IMR-90 (cell line): ENCODE data around the gene RTCA. TPM values are rescaled to one million over a fixed set of nuclear protein-coding genes. Genes with fewer than 3 reads are reported as not detected.

Source experiments
- ATAC-seq: fragments of 200-7000 bp; cut with Tn5 transposase; 2 replicates; pipeline ENCODE4 v1.9.1; 2020; ENCODE audit warnings: low read depth, mild to moderate bottlenecking, moderate library complexity
- BruUV-seq: library from RNA; stranded (reverse); fragments of 400-500 nt; replicated peaks from 2 replicates; lab custom pipeline; 2021; lab: Mats Ljungman, UMichigan
- CTCF ChIA-PET: fragments of 300-600 bp; formaldehyde crosslinking; extraction: SDS; loops from one replicate; lab custom pipeline; 2021; ENCODE audit warnings: antibody characterized with exemption; lab: Yijun Ruan, JAX
- POLR2A ChIA-PET: fragments of 300-600 bp; sonication (Branson Sonifier 250); formaldehyde crosslinking; loops from one replicate; lab custom pipeline; 2022; ENCODE audit warnings: antibody characterized with exemption; ENCODE audit not compliant: unreplicated experiment; lab: Charles Lee
- DNase-seq: peaks from one replicate; pipeline ENCODE4 v3.0.0; 2013
- H2AFZ ChIP-seq: replicated peaks from 2 replicates; pipeline ENCODE3; 2013; ENCODE audit warnings: low read length, mild to moderate bottlenecking; ENCODE audit not compliant: poor library complexity
- H2AK5ac ChIP-seq: 2 replicates; pipeline ENCODE4 v1.6.1; 2013; ENCODE audit warnings: low read depth, low read length, inconsistent platforms
- H2AK9ac ChIP-seq: replicated peaks from 2 replicates; pipeline ENCODE3; 2013; ENCODE audit warnings: mild to moderate bottlenecking, low read depth, low read length, moderate library complexity; ENCODE audit not compliant: poor library complexity
- H2BK120ac ChIP-seq: 2 replicates; pipeline ENCODE4 v1.6.1; 2013; ENCODE audit warnings: low read depth, low read length, inconsistent platforms
- H2BK15ac ChIP-seq: 3 replicates; pipeline ENCODE4 v1.6.1; 2013; ENCODE audit warnings: low read depth, low read length, inconsistent platforms
- H2BK20ac ChIP-seq: 2 replicates; pipeline ENCODE4 v1.6.1; 2013; ENCODE audit warnings: low read depth, mild to moderate bottlenecking, inconsistent platforms, low read length, moderate library complexity
- H2BK5ac ChIP-seq: 2 replicates; pipeline ENCODE4 v1.6.1; 2013; ENCODE audit warnings: mild to moderate bottlenecking, low read depth, low read length, inconsistent platforms; ENCODE audit not compliant: poor library complexity, severe bottlenecking
- H3K14ac ChIP-seq: replicated peaks from 2 replicates; pipeline ENCODE4 v1.6.1; 2013; ENCODE audit warnings: low read depth, low read length, inconsistent platforms
- H3K18ac ChIP-seq: 2 replicates; pipeline ENCODE4 v1.6.1; 2013; ENCODE audit warnings: low read depth, low read length, control low read depth
- H3K23ac ChIP-seq: 2 replicates; pipeline ENCODE4 v1.6.1; 2013; ENCODE audit warnings: low read depth, low read length, inconsistent platforms
- H3K27ac ChIP-seq: 2 replicates; pipeline ENCODE4 v1.5.1; 2013; ENCODE audit warnings: mild to moderate bottlenecking, control low read depth, low read length; ENCODE audit not compliant: insufficient read depth
- H3K27me3 ChIP-seq: 2 replicates; pipeline ENCODE4 v1.6.1; 2013; ENCODE audit warnings: low read length; ENCODE audit not compliant: control insufficient read depth, insufficient read depth
- H3K36me3 ChIP-seq: 2 replicates; pipeline ENCODE4 v1.6.1; 2013; ENCODE audit warnings: low read length, mixed read lengths; ENCODE audit not compliant: control insufficient read depth, insufficient read depth
- H3K4ac ChIP-seq: 2 replicates; pipeline ENCODE4 v1.6.1; 2013; ENCODE audit warnings: low read depth, low read length, inconsistent platforms
- H3K4me1 ChIP-seq: 2 replicates; pipeline ENCODE4 v1.6.1; 2013; ENCODE audit warnings: low read length, mixed read lengths; ENCODE audit not compliant: control insufficient read depth, insufficient read depth
- H3K4me2 ChIP-seq: 2 replicates; pipeline ENCODE4 v1.6.1; 2013; ENCODE audit warnings: low read depth, mild to moderate bottlenecking, control low read depth, low read length, moderate library complexity
- H3K4me3 ChIP-seq: 2 replicates; pipeline ENCODE4 v1.5.1; 2013; ENCODE audit warnings: low read depth, mild to moderate bottlenecking, control low read depth, low read length, moderate library complexity; ENCODE audit not compliant: insufficient read depth
- H3K56ac ChIP-seq: 2 replicates; pipeline ENCODE4 v1.6.1; 2013; ENCODE audit warnings: low read length, inconsistent platforms; ENCODE audit not compliant: insufficient read depth; ENCODE audit errors: extremely low read depth
- H3K79me1 ChIP-seq, 2 experiments: 2 replicates each; pipeline ENCODE4 v1.6.1; 2013; ENCODE audit warnings: low read length in 2 of 2, inconsistent platforms in 1 of 2, low read depth in 1 of 2
- H3K9ac ChIP-seq: 2 replicates; pipeline ENCODE4 v1.6.1; 2013; ENCODE audit warnings: low read depth, low read length, control low read depth
- H3K9me1 ChIP-seq: 2 replicates; pipeline ENCODE4 v1.6.1; 2013; ENCODE audit warnings: low read length, inconsistent platforms; ENCODE audit not compliant: insufficient read depth
- H3K9me3 ChIP-seq: 2 replicates; pipeline ENCODE4 v1.6.1; 2013; ENCODE audit warnings: low read length; ENCODE audit not compliant: control insufficient read depth, insufficient read depth
- H4K20me1 ChIP-seq: 2 replicates; pipeline ENCODE4 v1.6.1; 2013; ENCODE audit warnings: low read length, inconsistent platforms; ENCODE audit not compliant: insufficient read depth
- H4K5ac ChIP-seq: 2 replicates; pipeline ENCODE4 v1.6.1; 2013; ENCODE audit warnings: mild to moderate bottlenecking, low read depth, low read length, control low read depth
- H4K8ac ChIP-seq, 2 experiments: 2 replicates each; pipeline ENCODE4 v1.6.1; 2013; ENCODE audit warnings: low read depth in 2 of 2, low read length in 2 of 2, control low read depth in 1 of 2, inconsistent platforms in 1 of 2
- H4K91ac ChIP-seq: 2 replicates; pipeline ENCODE4 v1.6.1; 2013; ENCODE audit warnings: low read depth, low read length, inconsistent platforms; ENCODE audit not compliant: insufficient read depth
- BHLHE40 ChIP-seq: fragments of 150-350 bp; IDR thresholded peaks from 2 replicates; pipeline ENCODE4 v1.6.1; 2016; ENCODE audit warnings: mild to moderate bottlenecking, low read depth, low read length
- CEBPB ChIP-seq: IDR thresholded peaks from 2 replicates; pipeline ENCODE4 v1.6.1; 2012; ENCODE audit warnings: low read depth, low read length, improper control_type of control experiment
- CHD1 ChIP-seq: IDR thresholded peaks from 2 replicates; pipeline ENCODE4 v1.6.1; 2012; ENCODE audit warnings: low read depth, low read length, improper control_type of control experiment
- ELK1 ChIP-seq: fragments of 150-350 bp; IDR thresholded peaks from 2 replicates; pipeline ENCODE4 v1.6.1; 2016; ENCODE audit warnings: low read depth, mild to moderate bottlenecking, low read length, moderate library complexity, borderline replicate concordance
- FOS ChIP-seq: fragments of 150-350 bp; IDR thresholded peaks from 2 replicates; pipeline ENCODE4 v1.6.1; 2016; ENCODE audit warnings: low read depth, low read length
- MAFK ChIP-seq: IDR thresholded peaks from 2 replicates; pipeline ENCODE4 v1.6.1; 2012; ENCODE audit warnings: low read depth, low read length, improper control_type of control experiment
- MAZ ChIP-seq: IDR thresholded peaks from 2 replicates; pipeline ENCODE4 v1.6.1; 2012; ENCODE audit warnings: low read depth, mild to moderate bottlenecking, low read length, improper control_type of control experiment, moderate library complexity, borderline replicate concordance
- NFE2L2 ChIP-seq: fragments of 150-350 bp; IDR thresholded peaks from 2 replicates; pipeline ENCODE4 v1.6.1; 2016; ENCODE audit warnings: low read depth, mild to moderate bottlenecking, low read length
- POLR2A ChIP-seq: IDR thresholded peaks from 2 replicates; pipeline ENCODE4 v1.6.1; 2012; ENCODE audit warnings: mild to moderate bottlenecking, low read depth, low read length
- RAD21 ChIP-seq: IDR thresholded peaks from 2 replicates; pipeline ENCODE4 v1.6.1; 2012; ENCODE audit warnings: low read length, improper control_type of control experiment
- RCOR1 ChIP-seq: IDR thresholded peaks from 2 replicates; pipeline ENCODE4 v1.6.1; 2012; ENCODE audit warnings: mild to moderate bottlenecking, low read length, improper control_type of control experiment; ENCODE audit not compliant: insufficient replicate concordance
- RFX5 ChIP-seq: IDR thresholded peaks from 2 replicates; pipeline ENCODE4 v1.8.0; 2012; ENCODE audit warnings: low read depth, mild to moderate bottlenecking, low read length, moderate library complexity
- SMC3 ChIP-seq: fragments of 150-350 bp; IDR thresholded peaks from 2 replicates; pipeline ENCODE4 v1.6.1; 2016; ENCODE audit warnings: low read depth, mild to moderate bottlenecking, antibody characterized with exemption, low read length, moderate library complexity
- WGBS, 2 experiments: methylation state at CpG; one replicate each; pipeline versions ENCODE4 v1.1.5 to v1.1.7; 2013; ENCODE audit warnings: missing lambda C conversion rate in 2 of 2; ENCODE audit not compliant: insufficient read length in 1 of 2; ENCODE audit errors: extremely low coverage in 2 of 2; 5-methylcytosine and 5-hydroxymethylcytosine counted together
- dilution Hi-C: fragments of 300-500 bp; cut with HindIII; formaldehyde crosslinking; loops from one replicate; pipeline ENCODE4 v1.14.3; 2018; ENCODE audit warnings: low sequenced_read_pairs; ENCODE audit not compliant: unreplicated experiment
- in situ Hi-C: fragments of 300-500 bp; cut with MboI; formaldehyde crosslinking; loops from 3 replicates; pipeline ENCODE4 v1.14.3; 2019; ENCODE audit warnings: low sequenced_read_pairs, inconsistent platforms, mixed read lengths
- intact Hi-C: fragments of 100-400 bp; cut with micrococcal nuclease; formaldehyde crosslinking; loops from 2 replicates; pipeline ENCODE4 v1.10.0; 2022
- polyA plus RNA-seq, 3 experiments: library from polyadenylated mRNA; depleted of rRNA; stranded (reverse); fragments of >200 nt; gene quantifications; 2 replicates each; pipeline ENCODE4 v1.2.3, GENCODE V29; 2012; ENCODE audit warnings: low replicate concordance in 1 of 3
- total RNA-seq: library from RNA; depleted of rRNA; stranded (reverse); fragments of >200 nt; gene quantifications from 2 replicates; pipeline ENCODE4 v1.2.3, GENCODE V29; 2012
- TF ChIP-seq, protein P1 (sequence below): fragments of 150-350 bp; IDR thresholded peaks from 2 replicates; pipeline ENCODE4 v1.6.1; 2017; ENCODE audit warnings: mild to moderate bottlenecking, antibody characterized with exemption, low read length, low read depth
- TF ChIP-seq, protein P2 (sequence below): conservative IDR thresholded peaks from 2 replicates; pipeline ENCODE4 v1.5.1; 2012; ENCODE audit warnings: mild to moderate bottlenecking, low read depth, low read length, improper control_type of control experiment

The RTCA gene
- total and polyA plus RNA-seq, 2 of the 4 experiments (the other 2 are of a cell fraction) = 26.9 to 29.6 TPM

GRCh38 chr1:100277866-100278265 lies 11.8 kb downstream of the RTCA start:
- intact Hi-C loops = loop anchor here (10.0 kb wide), 1 partner anchor 53 kb away; no protein-coding TSS in a partner anchor
- Histone ChIP-seq H3K4me3 (no peak overlapping the region), H4K91ac (no peak overlapping the region), H2AFZ (no peak overlapping the region), H3K9me3 (no peaks in the 10 kb centered on the region), H3K4me1 (no peaks in the 10 kb centered on the region), H3K79me1 (peaks cover 11% of the 10 kb centered on the region in 2 experiments), H3K27me3 (no peaks in the 10 kb centered on the region), H3K36me3 (peaks cover 33% of the 10 kb centered on the region), H2AK9ac (no peak overlapping the region), H3K9me1 (no peaks in the 10 kb centered on the region), H2AK5ac (no peak overlapping the region), H2BK20ac (no peak overlapping the region), H3K4me2 (no peak overlapping the region), H3K18ac (no peak overlapping the region), H2BK15ac (no peak overlapping the region), H3K4ac (no peak overlapping the region), H3K9ac (no peak overlapping the region), H3K23ac (no peak overlapping the region), H3K14ac (no peak overlapping the region), H4K8ac (no peak overlapping the region), H4K5ac (no peak overlapping the region), H2BK120ac (no peak overlapping the region), H2BK5ac (no peak overlapping the region), H3K27ac (no peak overlapping the region), H4K20me1 (no peaks in the 10 kb centered on the region), H3K56ac (no peak overlapping the region)
- ChIA-PET POLR2A (no interaction called here), CTCF (no interaction called here)
- in situ Hi-C loops = no loop called here
- DNase-seq (no peak), ATAC-seq (no peak)
- no TSS peak for BruUV-seq
- TF ChIP-seq CEBPB (no peak), RFX5 (no peak), RAD21 (no peak), BHLHE40 (no peak), ELK1 (no peak), MAZ (no peak), RCOR1 (no peak), NFE2L2 (no peak), MAFK (no peak), CHD1 (no peak), SMC3 (no peak), FOS (no peak), POLR2A (no peak)
- TF ChIP-seq, protein P1, sequence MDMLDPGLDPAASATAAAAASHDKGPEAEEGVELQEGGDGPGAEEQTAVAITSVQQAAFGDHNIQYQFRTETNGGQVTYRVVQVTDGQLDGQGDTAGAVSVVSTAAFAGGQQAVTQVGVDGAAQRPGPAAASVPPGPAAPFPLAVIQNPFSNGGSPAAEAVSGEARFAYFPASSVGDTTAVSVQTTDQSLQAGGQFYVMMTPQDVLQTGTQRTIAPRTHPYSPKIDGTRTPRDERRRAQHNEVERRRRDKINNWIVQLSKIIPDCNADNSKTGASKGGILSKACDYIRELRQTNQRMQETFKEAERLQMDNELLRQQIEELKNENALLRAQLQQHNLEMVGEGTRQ = no peak
- TF ChIP-seq, protein P2, sequence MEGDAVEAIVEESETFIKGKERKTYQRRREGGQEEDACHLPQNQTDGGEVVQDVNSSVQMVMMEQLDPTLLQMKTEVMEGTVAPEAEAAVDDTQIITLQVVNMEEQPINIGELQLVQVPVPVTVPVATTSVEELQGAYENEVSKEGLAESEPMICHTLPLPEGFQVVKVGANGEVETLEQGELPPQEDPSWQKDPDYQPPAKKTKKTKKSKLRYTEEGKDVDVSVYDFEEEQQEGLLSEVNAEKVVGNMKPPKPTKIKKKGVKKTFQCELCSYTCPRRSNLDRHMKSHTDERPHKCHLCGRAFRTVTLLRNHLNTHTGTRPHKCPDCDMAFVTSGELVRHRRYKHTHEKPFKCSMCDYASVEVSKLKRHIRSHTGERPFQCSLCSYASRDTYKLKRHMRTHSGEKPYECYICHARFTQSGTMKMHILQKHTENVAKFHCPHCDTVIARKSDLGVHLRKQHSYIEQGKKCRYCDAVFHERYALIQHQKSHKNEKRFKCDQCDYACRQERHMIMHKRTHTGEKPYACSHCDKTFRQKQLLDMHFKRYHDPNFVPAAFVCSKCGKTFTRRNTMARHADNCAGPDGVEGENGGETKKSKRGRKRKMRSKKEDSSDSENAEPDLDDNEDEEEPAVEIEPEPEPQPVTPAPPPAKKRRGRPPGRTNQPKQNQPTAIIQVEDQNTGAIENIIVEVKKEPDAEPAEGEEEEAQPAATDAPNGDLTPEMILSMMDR = no peak
- dilution Hi-C loops = no loop called here
- no CpG with 5 or more reads among the region's 1 CpG for WGBS, 2 experiments
